Measurements from ENCODE around the gene VPREB3. TPM values are rescaled to one million over a fixed set of nuclear protein-coding genes. Genes with fewer than 3 reads are reported as not detected.

The VPREB3 gene
- total RNA-seq, 1 experiment from 2014 or later = 0.88 TPM

- no peak overlapping the region for H3K4me3 ChIP-seq (ENCODE audit: low read depth, low read length, poor library complexity, severe bottlenecking)
- no peaks in the 10 kb centered on the region for H3K9me3 ChIP-seq (ENCODE audit: low read depth, low read length, poor library complexity, severe bottlenecking)
- POLR2A ChIA-PET (ENCODE audit: low non-redundant PET) = interaction anchor here (0.7 kb wide), 1 partner anchor 34 kb away, joined by 5 read pairs; no protein-coding TSS in a partner anchor
- BruUV-seq (replicated peaks) = no TSS peak
- no peaks in the 10 kb centered on the region for H3K27me3 ChIP-seq (replicated peaks; ENCODE audit: insufficient read depth, low read depth, low read length, poor library complexity)
- CTCF ChIA-PET = interaction anchor here (1.1 kb wide), 1 partner anchor 9 kb away, joined by 9 read pairs; the partner anchor contains the start of gene ZNF70
- H3K27ac ChIP-seq (ENCODE audit: low read depth, low read length, poor library complexity, severe bottlenecking) = no peak overlapping the region
- peaks cover 2% of the 10 kb centered on the region for H3K36me3 ChIP-seq (ENCODE audit: insufficient read depth, low read length, poor library complexity, severe bottlenecking)
- no peak for TF ChIP-seq CTCF (conservative IDR thresholded peaks at IDR 0.05; ENCODE audit: low read depth, low read length)
- TF ChIP-seq EZH2 (IDR thresholded peaks at IDR 0.05; ENCODE audit: borderline replicate concordance, low read depth, low read length, poor library complexity, severe bottlenecking) = no peak
- H3K4me1 ChIP-seq (ENCODE audit: insufficient read depth, low read length, poor library complexity, severe bottlenecking) = peaks cover 27% of the 10 kb centered on the region
- no peak for DNase-seq (ENCODE audit: low spot score)
- intact Hi-C loops (cut with micrococcal nuclease; ENCODE audit: unreplicated experiment) = loop anchor here (5.0 kb wide), 1 partner anchor 218 kb away; no protein-coding TSS in a partner anchor
Measured at GRCh38 chr22:23760056-23760455, 5.8 kb upstream of the VPREB3 start.

DNA sequence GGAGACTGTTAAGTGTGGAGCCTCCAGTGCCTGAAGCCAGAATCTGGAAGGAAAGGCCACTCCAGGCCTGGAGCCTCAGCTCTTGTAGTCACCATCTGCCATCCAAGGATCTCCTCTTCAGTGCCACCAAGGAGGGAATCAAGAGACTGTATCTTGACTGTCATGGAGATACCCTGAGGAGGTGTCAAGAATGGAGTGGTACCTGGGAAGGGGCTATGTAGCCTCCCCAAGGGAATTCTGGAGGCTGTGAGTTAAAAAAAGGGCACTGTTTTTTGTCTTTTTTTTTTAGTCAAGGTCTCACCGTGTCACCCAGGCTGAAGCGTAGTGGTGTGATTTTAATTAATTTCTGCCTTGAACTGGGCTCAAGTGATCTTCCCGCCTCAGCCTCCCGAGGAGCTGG, 5.3 kb upstream of the VPREB3 start:
- Histone ChIP-seq H3K4me1 (ENCODE audit: insufficient read depth, low read length, poor library complexity, severe bottlenecking) (peaks cover 22% of the 10 kb centered on the region), H3K27ac (ENCODE audit: low read depth, low read length, poor library complexity, severe bottlenecking) (no peak overlapping the region), H3K4me3 (ENCODE audit: low read depth, low read length, poor library complexity, severe bottlenecking) (no peak overlapping the region), H3K27me3 (replicated peaks; ENCODE audit: insufficient read depth, low read depth, low read length, poor library complexity) (no peaks in the 10 kb centered on the region), H3K36me3 (ENCODE audit: insufficient read depth, low read length, poor library complexity, severe bottlenecking) (no peaks in the 10 kb centered on the region), H3K9me3 (ENCODE audit: low read depth, low read length, poor library complexity, severe bottlenecking) (no peaks in the 10 kb centered on the region)
- no peak for DNase-seq (ENCODE audit: low spot score)
- ChIA-PET POLR2A (ENCODE audit: low non-redundant PET) (interaction anchor here (0.7 kb wide), 1 partner anchor 34 kb away, joined by 5 read pairs; no protein-coding TSS in a partner anchor), CTCF (interaction anchor here (0.6 kb wide), 1 partner anchor 153 kb away, joined by 7 read pairs; no protein-coding TSS in a partner anchor)
- BruUV-seq (replicated peaks) = no TSS peak
- intact Hi-C loops (cut with micrococcal nuclease; ENCODE audit: unreplicated experiment) = no loop called here
- no peak for TF ChIP-seq EZH2 (IDR thresholded peaks at IDR 0.05; ENCODE audit: borderline replicate concordance, low read depth, low read length, poor library complexity, severe bottlenecking)
- no peak for TF ChIP-seq CTCF (conservative IDR thresholded peaks at IDR 0.05; ENCODE audit: low read depth, low read length)

- CTCF ChIA-PET = no interaction called here
- no peaks in the 10 kb centered on the region for H3K9me3 ChIP-seq (ENCODE audit: low read depth, low read length, poor library complexity, severe bottlenecking)
- H3K4me3 ChIP-seq (ENCODE audit: low read depth, low read length, poor library complexity, severe bottlenecking) = no peak overlapping the region
- no TSS peak for BruUV-seq (replicated peaks)
- intact Hi-C loops (cut with micrococcal nuclease; ENCODE audit: unreplicated experiment) = no loop called here
- H3K27me3 ChIP-seq (replicated peaks; ENCODE audit: insufficient read depth, low read depth, low read length, poor library complexity) = no peaks in the 10 kb centered on the region
- H3K36me3 ChIP-seq (ENCODE audit: insufficient read depth, low read length, poor library complexity, severe bottlenecking) = no peaks in the 10 kb centered on the region
- no peaks in the 10 kb centered on the region for H3K4me1 ChIP-seq (ENCODE audit: insufficient read depth, low read length, poor library complexity, severe bottlenecking)
- TF ChIP-seq CTCF (conservative IDR thresholded peaks at IDR 0.05; ENCODE audit: low read depth, low read length) (no peak), EZH2 (IDR thresholded peaks at IDR 0.05; ENCODE audit: borderline replicate concordance, low read depth, low read length, poor library complexity, severe bottlenecking) (no peak)
- H3K27ac ChIP-seq (ENCODE audit: low read depth, low read length, poor library complexity, severe bottlenecking) = no peak overlapping the region
- POLR2A ChIA-PET (ENCODE audit: low non-redundant PET) = no interaction called here
- no peak for DNase-seq (ENCODE audit: low spot score)
Measured at GRCh38 chr22:23756891-23757290, 2.7 kb upstream of the VPREB3 start.

Data from A673 (cell line).